Smooth muscle cell (in vitro differentiated cells): ENCODE measurements around the gene PCGF2. TPM values are rescaled to one million over a fixed set of nuclear protein-coding genes. Genes with fewer than 3 reads are reported as not detected.

Experiments
- DNase-seq: peaks from one replicate; lab custom pipeline; 2025; ENCODE audit not compliant: unreplicated experiment; lab: John Stamatoyannopoulos, UW
- H2AFZ ChIP-seq: fragments of 200-600 bp; sonication (generic); 2 replicates; pipeline ENCODE4 v1.6.0; 2016; ENCODE audit warnings: antibody characterized with exemption, low read depth, mild to moderate bottlenecking
- H3F3A ChIP-seq: fragments of 200-600 bp; sonication (generic); 2 replicates; pipeline ENCODE4 v1.6.0; 2017; ENCODE audit warnings: antibody characterized with exemption, low read depth
- H3K27ac ChIP-seq: fragments of 200-600 bp; sonication (generic); 2 replicates; pipeline ENCODE4 v1.5.1; 2016; ENCODE audit warnings: low read depth, mild to moderate bottlenecking
- H3K27me3 ChIP-seq: fragments of 200-600 bp; sonication (generic); 2 replicates; pipeline ENCODE4 v1.6.1; 2016; ENCODE audit warnings: low read depth, mild to moderate bottlenecking
- H3K36me3 ChIP-seq: fragments of 200-600 bp; sonication (generic); 2 replicates; pipeline ENCODE4 v1.5.1; 2016; ENCODE audit warnings: low read depth
- H3K4me1 ChIP-seq: fragments of 200-600 bp; sonication (generic); 2 replicates; pipeline ENCODE4 v1.5.1; 2016; ENCODE audit warnings: low read depth
- H3K4me2 ChIP-seq: fragments of 200-600 bp; sonication (generic); 2 replicates; pipeline ENCODE4 v1.6.0; 2016; ENCODE audit warnings: mild to moderate bottlenecking
- H3K4me3 ChIP-seq: fragments of 200-600 bp; sonication (generic); 2 replicates; pipeline ENCODE4 v1.5.1; 2016; ENCODE audit warnings: mild to moderate bottlenecking
- H3K79me2 ChIP-seq: fragments of 200-600 bp; sonication (generic); 2 replicates; pipeline ENCODE4 v1.6.0; 2016; ENCODE audit warnings: low read depth, mild to moderate bottlenecking
- H3K9ac ChIP-seq: fragments of 200-600 bp; sonication (generic); 2 replicates; pipeline ENCODE4 v1.6.0; 2016; ENCODE audit warnings: low read depth
- H3K9me3 ChIP-seq: fragments of 200-600 bp; sonication (generic); replicated peaks from 2 replicates; pipeline ENCODE4 v1.5.1; 2016; ENCODE audit warnings: low read depth
- H4K20me1 ChIP-seq: fragments of 200-600 bp; sonication (generic); 2 replicates; pipeline ENCODE4 v1.6.0; 2016; ENCODE audit warnings: low read depth
- CTCF ChIP-seq: fragments of 200-600 bp; sonication (generic); IDR thresholded peaks from 2 replicates; pipeline ENCODE4 v1.5.1; 2017; ENCODE audit warnings: borderline replicate concordance, mild to moderate bottlenecking, antibody characterized with exemption; ENCODE audit not compliant: insufficient read depth, poor library complexity, severe bottlenecking
- WGBS: methylation state at CpG from one replicate; pipeline ENCODE4 v1.1.7; 2016; ENCODE audit warnings: low lambda C conversion rate; 5-methylcytosine and 5-hydroxymethylcytosine counted together
- polyA plus RNA-seq: library from polyadenylated mRNA; unstranded; fragments of >200 nt; fragmentation: Nextera tagmentation; extraction: Ambion mirVana; gene quantifications from 2 replicates; pipeline ENCODE4 v1.2.1, GENCODE V29; 2016
- total RNA-seq: library from RNA; depleted of rRNA; stranded (reverse); fragments of >200 nt; gene quantifications from 2 replicates; pipeline ENCODE4 v1.2.3, GENCODE V29; 2014

The PCGF2 gene
- total and polyA plus RNA-seq, 2 experiments from 2014 or later, result 6.1 to 11.6 TPM

GRCh38 chr17:38725066-38725465 is 23.1 kb downstream of the PCGF2 start:
- Histone ChIP-seq H3K4me2 (no peak overlapping the region), H3F3A (no peaks in the 10 kb centered on the region), H2AFZ (no peak overlapping the region), H3K79me2 (no peaks in the 10 kb centered on the region), H3K27me3 (no peaks in the 10 kb centered on the region), H3K9me3 (no peaks in the 10 kb centered on the region), H3K9ac (no peak overlapping the region), H3K27ac (no peak overlapping the region), H4K20me1 (no peaks in the 10 kb centered on the region), H3K36me3 (no peaks in the 10 kb centered on the region), H3K4me1 (no peaks in the 10 kb centered on the region), H3K4me3 (no peak overlapping the region)
- TF ChIP-seq CTCF, result no peak
- 87% methylated on average over 10 of the region's 10 CpGs for WGBS
- DNase-seq, result no peak

- WGBS, result 90% methylated on average over 16 of the region's 16 CpGs
- Histone ChIP-seq H3K79me2 (no peaks in the 10 kb centered on the region), H3K27ac (no peak overlapping the region), H3K9ac (no peak overlapping the region), H3K27me3 (no peaks in the 10 kb centered on the region), H2AFZ (no peak overlapping the region), H3K36me3 (no peaks in the 10 kb centered on the region), H3K9me3 (no peaks in the 10 kb centered on the region), H3K4me1 (peaks cover 3% of the 10 kb centered on the region), H3K4me3 (no peak overlapping the region), H3F3A (no peaks in the 10 kb centered on the region), H4K20me1 (no peaks in the 10 kb centered on the region), H3K4me2 (no peak overlapping the region)
- no peak for TF ChIP-seq CTCF
- no peak for DNase-seq
Measured at GRCh38 chr17:38724337-38724988, 23.7 kb downstream of the PCGF2 start.

GRCh38 chr17:38721802-38722201 is 26.3 kb downstream of the PCGF2 start:
- DNase-seq, result no peak
- peaks cover 11% of the 10 kb centered on the region for H3K4me1 ChIP-seq
- no peaks in the 10 kb centered on the region for H3K79me2 ChIP-seq
- WGBS, result 77% methylated on average over 2 of the region's 16 CpGs
- no peaks in the 10 kb centered on the region for H3K27me3 ChIP-seq
- no peaks in the 10 kb centered on the region for H3K9me3 ChIP-seq
- no peaks in the 10 kb centered on the region for H4K20me1 ChIP-seq
- H3F3A ChIP-seq, result no peaks in the 10 kb centered on the region
- no peak overlapping the region for H3K4me3 ChIP-seq
- no peak overlapping the region for H2AFZ ChIP-seq
- H3K27ac ChIP-seq, result no peak overlapping the region
- no peak overlapping the region for H3K4me2 ChIP-seq
- no peak for TF ChIP-seq CTCF
- no peaks in the 10 kb centered on the region for H3K36me3 ChIP-seq
- no peak overlapping the region for H3K9ac ChIP-seq

GRCh38 chr17:38720941-38721340 is 27.2 kb downstream of the PCGF2 start:
- Histone ChIP-seq H2AFZ (no peak overlapping the region), H3K4me3 (no peak overlapping the region), H3K27ac (no peak overlapping the region), H3K4me1 (peaks cover 11% of the 10 kb centered on the region), H3K9ac (no peak overlapping the region), H3K9me3 (no peaks in the 10 kb centered on the region), H4K20me1 (no peaks in the 10 kb centered on the region), H3K79me2 (no peaks in the 10 kb centered on the region), H3F3A (no peaks in the 10 kb centered on the region), H3K4me2 (no peak overlapping the region), H3K36me3 (no peaks in the 10 kb centered on the region), H3K27me3 (no peaks in the 10 kb centered on the region)
- WGBS, result 96% methylated on average over 6 of the region's 6 CpGs
- no peak for DNase-seq
- TF ChIP-seq CTCF, result no peak
